ENCODE data around the gene SUCO.
"Not testable (repeated sequence)": the region's sequence is repeated elsewhere in the genome, so short reads cannot be mapped to it uniquely, and the experiment has no call there.

DNA sequence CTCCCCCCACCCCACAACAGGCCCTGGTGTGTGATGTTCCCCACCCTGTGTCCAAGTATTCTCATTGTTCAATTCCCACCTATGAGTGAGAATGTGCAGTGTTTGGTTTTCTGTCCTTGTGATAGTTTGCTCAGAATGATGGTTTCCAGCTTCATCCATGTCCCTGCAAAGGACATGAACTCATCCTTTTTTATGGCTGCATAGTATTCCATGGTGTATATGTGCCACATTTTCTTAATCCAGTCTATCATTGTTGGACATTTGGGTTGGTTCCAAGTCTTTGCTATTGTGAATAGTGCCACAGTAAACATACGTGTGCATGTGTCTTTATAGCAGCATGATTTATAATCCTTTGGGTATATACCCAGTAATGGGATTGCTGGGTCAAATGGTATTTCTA is 58.5 kb downstream of the SUCO start:
- TF ChIP-seq, protein P1, sequence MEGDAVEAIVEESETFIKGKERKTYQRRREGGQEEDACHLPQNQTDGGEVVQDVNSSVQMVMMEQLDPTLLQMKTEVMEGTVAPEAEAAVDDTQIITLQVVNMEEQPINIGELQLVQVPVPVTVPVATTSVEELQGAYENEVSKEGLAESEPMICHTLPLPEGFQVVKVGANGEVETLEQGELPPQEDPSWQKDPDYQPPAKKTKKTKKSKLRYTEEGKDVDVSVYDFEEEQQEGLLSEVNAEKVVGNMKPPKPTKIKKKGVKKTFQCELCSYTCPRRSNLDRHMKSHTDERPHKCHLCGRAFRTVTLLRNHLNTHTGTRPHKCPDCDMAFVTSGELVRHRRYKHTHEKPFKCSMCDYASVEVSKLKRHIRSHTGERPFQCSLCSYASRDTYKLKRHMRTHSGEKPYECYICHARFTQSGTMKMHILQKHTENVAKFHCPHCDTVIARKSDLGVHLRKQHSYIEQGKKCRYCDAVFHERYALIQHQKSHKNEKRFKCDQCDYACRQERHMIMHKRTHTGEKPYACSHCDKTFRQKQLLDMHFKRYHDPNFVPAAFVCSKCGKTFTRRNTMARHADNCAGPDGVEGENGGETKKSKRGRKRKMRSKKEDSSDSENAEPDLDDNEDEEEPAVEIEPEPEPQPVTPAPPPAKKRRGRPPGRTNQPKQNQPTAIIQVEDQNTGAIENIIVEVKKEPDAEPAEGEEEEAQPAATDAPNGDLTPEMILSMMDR (IDR thresholded peaks at IDR 0.05; ENCODE audit: insufficient read depth, low read depth, low read length) = not testable (repeated sequence)
- not testable (repeated sequence) for TF ChIP-seq EZH2 (IDR thresholded peaks at IDR 0.05; ENCODE audit: insufficient read depth, low read length)

All from astrocyte (in vitro differentiated cells and primary cell).